Ishikawa (cell line): Measurements from ENCODE around the gene RNH1.
A peak's percentile ranks its signal among the peaks of the same experiment; 100 is the strongest.

Experiments used
- CEBPB ChIP-seq: IDR thresholded peaks from 2 replicates; pipeline ENCODE4 v1.6.1; 2012
- CREB1 ChIP-seq: IDR thresholded peaks from 2 replicates; pipeline ENCODE4 v1.6.1; 2012; ENCODE audit warnings: low read depth
- EGR1 ChIP-seq: IDR thresholded peaks from 2 replicates; pipeline ENCODE4 v1.6.1; 2012
- EP300 ChIP-seq: IDR thresholded peaks from 2 replicates; pipeline ENCODE4 v1.6.1; 2012; ENCODE audit warnings: borderline replicate concordance
- FOXM1 ChIP-seq: IDR thresholded peaks from 2 replicates; pipeline ENCODE4 v1.6.1; 2012; ENCODE audit warnings: low read depth, borderline replicate concordance
- MAX ChIP-seq: IDR thresholded peaks from 2 replicates; pipeline ENCODE4 v1.6.1; 2012
- NFIC ChIP-seq: IDR thresholded peaks from 2 replicates; pipeline ENCODE4 v1.6.1; 2012
- RAD21 ChIP-seq: IDR thresholded peaks from 2 replicates; pipeline ENCODE4 v1.6.1; 2012; ENCODE audit warnings: low read depth
- REST ChIP-seq: IDR thresholded peaks from 2 replicates; pipeline ENCODE4 v1.6.1; 2012; ENCODE audit warnings: low read depth, mild to moderate bottlenecking
- TAF1 ChIP-seq: IDR thresholded peaks from 2 replicates; pipeline ENCODE4 v1.6.1; 2012; ENCODE audit warnings: low read depth, mild to moderate bottlenecking
- TCF12 ChIP-seq: IDR thresholded peaks from 2 replicates; pipeline ENCODE4 v1.6.1; 2012; ENCODE audit warnings: low read depth
- TEAD4 ChIP-seq: IDR thresholded peaks from 2 replicates; pipeline ENCODE4 v1.6.1; 2012
- YY1 ChIP-seq: IDR thresholded peaks from 2 replicates; pipeline ENCODE4 v1.6.1; 2012; ENCODE audit warnings: low read depth
- ZBTB7A ChIP-seq: IDR thresholded peaks from 2 replicates; pipeline ENCODE4 v1.6.1; 2012; ENCODE audit warnings: low read depth
- TF ChIP-seq, protein P1 (sequence below): IDR thresholded peaks from 2 replicates; pipeline ENCODE4 v1.6.1; 2012

RNH1 gene

DNA sequence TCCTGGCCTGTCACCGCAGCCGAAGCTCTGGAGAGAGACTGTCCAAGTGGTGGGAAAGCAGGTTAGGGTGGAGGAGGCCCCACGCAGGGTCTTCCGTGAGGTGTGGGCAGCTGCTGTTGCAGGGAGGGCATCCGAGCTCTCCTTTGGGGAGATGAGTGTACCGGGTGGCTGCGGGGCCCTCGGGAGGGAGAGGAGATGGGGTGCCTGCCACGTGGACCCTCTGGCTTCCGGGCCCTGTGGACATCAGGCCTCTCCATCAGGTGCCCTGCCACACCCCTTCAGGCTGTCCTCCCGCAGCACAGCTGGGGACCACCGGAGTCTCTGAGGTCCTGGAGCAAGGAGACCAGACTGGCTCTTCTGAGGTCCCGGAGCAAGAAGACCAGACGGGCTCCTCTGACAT is 55.3 kb downstream of the RNH1 start:
- TF ChIP-seq CREB1 (no peak), TEAD4 (no peak), EP300 (no peak), REST (no peak), NFIC (no peak), TAF1 (no peak)

- TF ChIP-seq MAX = peak; percentile 84
- TF ChIP-seq NFIC = no peak
- TF ChIP-seq RAD21 = peak; percentile 56
- TF ChIP-seq EGR1 = no peak
- TF ChIP-seq TAF1 = no peak
- no peak for TF ChIP-seq YY1
- 0 out of 2 replicates have a peak, but pooled peaks have one; percentile 5 for TF ChIP-seq TEAD4
These were observed 56.1 kb downstream of the RNH1 start for GRCh38 chr11:450809-451451.

DNA sequence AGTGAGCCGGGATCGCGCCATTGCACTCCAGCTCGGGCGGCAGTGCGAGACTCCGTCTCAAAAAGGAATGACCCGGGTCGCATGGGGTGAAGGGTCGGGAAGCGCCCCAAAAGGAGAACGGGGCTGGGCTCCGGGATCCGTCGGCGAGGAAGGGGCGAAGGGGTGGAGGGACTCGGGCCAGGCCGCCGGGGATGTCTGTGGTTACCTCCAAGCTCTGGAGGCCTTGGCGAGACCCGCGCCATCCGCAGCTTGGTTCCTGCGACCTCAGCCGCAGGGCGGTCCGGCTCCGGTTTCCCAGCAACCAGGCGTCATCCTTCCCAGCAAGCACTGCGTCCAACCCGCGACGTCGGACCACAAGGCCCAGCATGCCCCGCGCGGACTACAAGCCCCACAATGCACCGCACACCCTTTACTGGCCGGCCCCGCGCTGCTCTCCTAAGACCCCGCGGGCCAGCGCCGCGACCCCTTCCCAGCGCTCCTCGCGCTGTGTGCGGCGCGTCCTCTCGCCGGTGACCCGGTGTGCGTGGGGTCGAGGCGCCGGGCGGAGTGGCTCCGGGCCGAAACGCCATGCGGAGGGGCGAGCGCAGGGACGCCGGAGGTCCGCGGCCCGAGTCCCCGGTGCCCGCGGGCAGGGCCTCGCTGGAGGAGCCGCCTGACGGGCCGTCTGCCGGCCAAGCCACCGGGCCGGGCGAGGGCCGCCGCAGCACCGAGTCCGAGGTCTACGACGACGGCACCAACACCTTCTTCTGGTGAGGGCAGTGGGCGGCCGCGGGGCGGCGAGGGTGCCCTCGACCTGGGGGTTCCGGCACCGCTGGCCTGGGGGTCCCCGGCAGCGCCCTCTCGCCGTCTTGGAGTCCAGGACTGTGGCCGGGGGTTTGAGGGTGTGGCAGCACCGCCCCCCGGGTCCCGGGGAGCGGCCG is 56.9 kb downstream of the RNH1 start, which contains the start of gene PTDSS2:
TSS of gene PTDSS2 (plus strand) at position 391 of the 920 bp plus-strand sequence. CDS start at position 568, 177 bp downstream.
- TF ChIP-seq MAX (peak; percentile 72; the same call in 1 of the 2 replicates), ZBTB7A (peak; percentile 99), FOXM1 (no peak), TAF1 (peak; percentile 51), CREB1 (peak; percentile 83), YY1 (peak; percentile 68), EGR1 (0 out of 2 replicates have a peak, but pooled peaks have one; percentile 11), TCF12 (peak; percentile 79), REST (no peak), EP300 (peak; percentile 48; the same call in 1 of the 2 replicates), TEAD4 (peak; percentile 59; the same call in 1 of the 2 replicates), RAD21 (no peak), CEBPB (no peak), NFIC (0 out of 2 replicates have a peak, but pooled peaks have one; percentile 14)
- TF ChIP-seq, protein P1, sequence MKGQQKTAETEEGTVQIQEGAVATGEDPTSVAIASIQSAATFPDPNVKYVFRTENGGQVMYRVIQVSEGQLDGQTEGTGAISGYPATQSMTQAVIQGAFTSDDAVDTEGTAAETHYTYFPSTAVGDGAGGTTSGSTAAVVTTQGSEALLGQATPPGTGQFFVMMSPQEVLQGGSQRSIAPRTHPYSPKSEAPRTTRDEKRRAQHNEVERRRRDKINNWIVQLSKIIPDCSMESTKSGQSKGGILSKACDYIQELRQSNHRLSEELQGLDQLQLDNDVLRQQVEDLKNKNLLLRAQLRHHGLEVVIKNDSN = 0 out of 2 replicates have a peak, but pooled peaks have one; percentile 28

- no peak for TF ChIP-seq EP300
- TF ChIP-seq CREB1 = 0 out of 2 replicates have a peak, but pooled peaks have one; percentile 56
- no peak for TF ChIP-seq EGR1
- peak; percentile 73 for TF ChIP-seq TEAD4
- no peak for TF ChIP-seq FOXM1
- TF ChIP-seq TCF12 = no peak
- TF ChIP-seq, protein P1 = peak; percentile 82
- no peak for TF ChIP-seq REST
- TF ChIP-seq YY1 = no peak
- TF ChIP-seq TAF1 = no peak; the same call in 1 of the 2 replicates
- peak; percentile 86 for TF ChIP-seq MAX
- peak; percentile 80 for TF ChIP-seq RAD21
- TF ChIP-seq NFIC = peak; percentile 83
- peak; percentile 35; the same call in 1 of the 2 replicates for TF ChIP-seq ZBTB7A
- no peak for TF ChIP-seq CEBPB
These were observed 58.9 kb downstream of the RNH1 start for GRCh38 chr11:447923-448731.
